NCI-H146 treated with DMSO at 0.1 percent for 48 hours (cell line): Measurements from ENCODE around the gene C6orf136.

Experiments
- DNase-seq: peaks from one replicate; lab custom pipeline; 2025; ENCODE audit not compliant: unreplicated experiment; lab: John Stamatoyannopoulos, UW

Gene C6orf136

GRCh38 chr6:30615958-30616810 lies 30.7 kb upstream of the C6orf136 start:
- DNase-seq: peak; percentile 52

DNA sequence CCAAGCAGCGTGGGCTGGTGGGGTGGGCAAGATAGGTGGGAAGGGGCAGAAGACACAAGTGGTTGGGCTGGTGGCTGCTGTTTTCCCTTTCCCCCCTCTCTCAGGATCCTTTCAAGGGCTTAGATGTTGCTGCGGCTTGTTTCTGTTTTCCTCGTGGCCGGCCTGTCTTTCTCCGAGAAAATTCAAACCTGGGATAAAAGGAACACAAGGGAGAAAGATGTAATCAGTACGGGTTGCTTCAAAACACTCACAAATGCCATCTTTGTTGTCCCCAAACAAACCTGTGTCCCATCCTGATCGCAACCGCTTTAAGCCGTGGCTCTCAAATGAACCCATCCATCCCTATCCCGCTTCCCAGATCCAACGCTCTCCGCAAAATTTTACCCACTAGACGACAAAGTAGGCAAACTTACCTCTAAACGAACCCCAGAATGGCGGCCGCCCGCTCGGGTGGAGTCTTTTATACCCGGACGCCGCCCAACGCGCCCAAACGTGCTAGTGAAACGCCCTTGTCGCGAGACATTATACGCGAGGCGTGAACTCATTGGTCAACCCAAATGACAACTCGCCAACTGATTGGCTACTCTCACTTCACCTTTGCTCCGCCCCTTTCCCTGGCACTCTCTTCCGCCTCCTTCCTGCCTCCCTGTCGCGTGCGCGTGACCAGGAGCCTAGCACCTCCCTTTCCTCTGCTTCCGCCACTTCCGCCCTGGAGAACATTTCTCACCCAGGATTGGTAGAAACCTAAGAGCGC lies 29.9 kb upstream of the C6orf136 start, which contains the start of gene PPP1R10:
PPP1R10 (minus strand) TSS at position 433 of the 754 bp plus-strand sequence. CDS start 7,299 bp downstream, outside the sequence.
- peak; percentile 99 for DNase-seq

GRCh38 chr6:30617565-30618269 lies 29.2 kb upstream of the C6orf136 start, which contains the start of gene MRPS18B:
TSS of gene MRPS18B (plus strand) at chr6:30617840. CDS start at chr6:30617866, 26 bp downstream.
- DNase-seq: peak; percentile 97

GRCh38 chr6:30618270-30618797 lies 28.6 kb upstream of the C6orf136 start:
- no peak for DNase-seq

- no peak for DNase-seq
Measured at GRCh38 chr6:30619561-30619960, 27.4 kb upstream of the C6orf136 start.

DNA sequence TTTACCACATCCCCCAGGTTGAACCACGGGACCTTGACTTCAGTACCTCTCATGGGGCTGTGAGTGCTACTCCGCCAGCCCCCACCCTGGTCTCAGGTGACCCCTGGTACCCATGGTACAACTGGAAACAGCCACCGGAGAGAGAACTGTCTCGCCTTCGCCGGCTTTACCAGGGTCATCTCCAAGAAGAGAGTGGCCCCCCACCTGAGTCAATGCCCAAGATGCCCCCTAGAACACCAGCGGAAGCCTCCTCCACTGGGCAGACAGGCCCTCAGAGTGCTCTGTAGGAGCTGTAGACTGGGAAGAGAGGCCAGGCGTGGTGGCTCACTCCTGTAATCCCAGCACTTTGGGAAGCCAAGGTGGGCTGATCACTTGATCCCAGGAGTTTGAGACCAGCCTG lies 21.4 kb upstream of the C6orf136 start:
- DNase-seq: no peak

- DNase-seq: peak; percentile 59
Measured at GRCh38 chr6:30626484-30627366, 20.2 kb upstream of the C6orf136 start, which contains the start of gene ATAT1. TSS of gene ATAT1 (plus strand) at chr6:30626874.

DNA sequence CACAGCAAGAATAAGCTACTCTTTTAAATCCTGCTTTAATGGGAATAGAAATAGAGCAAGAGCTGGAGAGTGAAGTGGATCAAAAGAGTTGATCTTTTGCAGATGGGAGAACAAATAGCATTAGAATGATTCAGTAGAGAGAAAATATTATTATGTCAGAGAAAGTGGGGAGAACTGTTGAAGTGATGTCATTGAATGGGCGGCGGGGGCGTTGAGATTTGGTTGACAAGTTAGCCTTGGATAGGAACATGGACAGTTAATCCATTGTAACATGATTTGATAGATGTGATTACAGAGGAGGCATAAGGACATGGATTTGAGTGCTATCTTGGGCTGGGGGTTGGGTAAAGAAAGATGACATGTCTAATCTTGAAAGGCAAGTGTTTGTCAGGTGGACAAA lies 11.1 kb upstream of the C6orf136 start:
- no peak for DNase-seq

DNA sequence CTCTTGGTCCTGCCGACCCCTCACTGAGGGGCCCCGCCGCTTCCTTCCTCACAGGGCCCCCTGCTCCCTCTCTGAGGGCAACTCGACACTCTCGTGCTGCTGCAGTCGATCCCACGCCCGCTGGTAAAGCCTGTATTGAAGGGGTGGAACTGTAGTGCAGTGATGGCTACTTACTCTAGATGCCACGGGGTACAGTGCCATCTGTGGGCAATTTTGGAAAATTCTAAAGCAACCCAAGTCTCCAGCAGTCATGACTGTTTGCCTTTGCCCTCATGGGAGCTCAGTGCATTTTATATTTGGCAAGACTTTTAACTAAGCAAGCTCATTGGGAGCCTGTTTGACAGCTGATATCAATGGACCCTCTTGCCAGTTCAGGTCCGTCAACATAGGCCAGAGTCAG lies 6.5 kb upstream of the C6orf136 start:
- DNase-seq: no peak

DNA sequence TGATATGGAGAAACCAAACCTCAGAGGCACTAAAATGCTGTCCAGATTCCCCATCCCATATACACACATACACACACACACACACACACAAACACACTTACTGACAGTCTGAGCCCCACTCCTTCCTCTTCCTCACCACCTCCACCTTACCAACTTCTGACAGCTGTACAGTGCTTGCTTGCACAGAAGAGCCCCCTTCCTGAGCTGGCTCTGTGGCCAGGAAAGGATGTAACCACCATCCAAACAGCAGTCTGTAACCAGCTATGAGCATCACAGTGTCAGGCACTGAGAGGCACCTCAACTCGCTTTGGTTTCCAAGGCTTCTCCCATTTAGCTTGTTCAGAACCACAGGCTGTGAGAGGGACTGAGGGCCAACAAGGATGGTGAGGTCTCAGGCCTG lies 5.9 kb upstream of the C6orf136 start:
- no peak for DNase-seq

DNA sequence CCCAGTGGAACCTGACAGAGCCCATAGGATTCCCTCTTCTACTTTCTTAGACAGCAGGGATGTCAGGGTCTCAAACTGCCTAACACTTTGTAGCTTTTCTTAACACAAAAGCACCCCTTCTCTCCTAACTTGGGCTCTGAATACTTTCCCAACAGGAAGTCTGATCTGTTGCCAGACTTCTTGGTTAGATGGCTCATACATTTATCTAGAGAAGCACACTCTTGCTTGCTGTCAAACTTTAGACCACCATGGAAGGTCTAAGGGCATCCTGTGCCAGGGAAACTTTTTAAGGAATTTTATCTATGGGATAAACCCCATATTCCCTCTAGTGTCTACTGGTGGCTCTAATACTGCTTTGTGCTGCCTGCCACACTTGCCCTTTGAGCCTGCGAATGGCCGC lies 3.3 kb upstream of the C6orf136 start:
- no peak for DNase-seq

DNA sequence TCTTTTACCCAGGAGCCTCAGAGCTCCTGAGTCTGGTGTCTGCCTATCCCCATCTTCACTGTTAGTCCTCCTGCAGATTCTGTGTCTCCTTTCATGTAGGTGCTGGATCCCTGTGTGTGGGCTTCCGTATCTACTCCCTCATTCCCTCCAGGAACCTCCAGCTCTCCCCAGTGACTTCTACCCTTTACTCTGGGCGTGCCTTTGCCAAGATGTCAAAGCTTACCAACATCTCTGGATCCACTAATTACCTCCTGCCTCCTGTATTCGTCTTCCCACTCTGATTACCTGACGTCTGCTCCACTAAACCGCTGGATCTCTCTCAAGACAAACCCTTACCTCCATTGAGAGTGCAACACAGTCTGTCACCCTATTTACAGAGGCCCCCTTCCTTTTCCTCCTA lies 2.2 kb upstream of the C6orf136 start:
- no peak for DNase-seq

DNA sequence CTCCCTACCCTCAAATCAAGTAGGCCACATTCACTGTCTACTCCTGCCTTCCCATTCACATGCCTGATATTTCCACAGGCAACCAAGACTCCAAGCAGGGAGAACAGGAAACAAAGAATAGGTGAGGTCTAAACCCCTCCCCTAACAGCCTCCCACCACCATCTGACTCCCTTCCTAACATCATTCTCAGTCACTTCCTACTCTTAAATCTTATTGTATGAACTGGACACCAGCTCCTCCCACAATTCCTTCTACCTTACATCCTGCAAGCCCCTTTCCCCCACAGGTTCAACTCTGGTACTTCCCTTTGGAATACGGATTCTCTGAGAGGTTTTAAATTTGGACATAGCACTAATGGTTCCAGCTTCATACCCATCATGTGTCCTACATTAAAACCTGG lies 944 bp upstream of the C6orf136 start:
- no peak for DNase-seq

GRCh38 chr6:30647242-30648116 lies 546 bp downstream of the C6orf136 start:
- DNase-seq: peak; percentile 79

GRCh38 chr6:30651143-30651542 lies 4.2 kb downstream of the C6orf136 start:
- no peak for DNase-seq

GRCh38 chr6:30654798-30655742 lies 8.1 kb downstream of the C6orf136 start:
- DNase-seq: no peak

DNA sequence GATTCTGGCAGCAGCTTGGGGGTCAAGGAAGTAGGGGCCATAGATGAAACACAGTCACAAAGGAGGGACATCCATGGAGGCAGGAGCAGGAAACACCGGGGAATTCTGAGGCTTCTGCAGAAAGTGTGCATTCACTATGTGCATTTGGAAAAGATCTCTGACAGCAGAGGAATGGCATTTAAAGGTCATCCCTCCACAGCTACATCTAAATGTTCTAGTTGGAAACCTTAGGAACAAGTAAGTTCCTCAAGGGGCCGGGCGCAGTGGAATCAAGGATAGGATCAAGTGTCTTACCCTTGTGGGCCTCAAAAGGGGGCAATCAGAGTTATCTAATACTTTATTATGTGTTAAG lies 8.8 kb downstream of the C6orf136 start:
- no peak for DNase-seq

- no peak for DNase-seq
Measured at GRCh38 chr6:30656513-30656912, 9.6 kb downstream of the C6orf136 start.
